ENCODE data around the gene PARVB. TPM values are rescaled to one million over a fixed set of nuclear protein-coding genes. Genes with fewer than 3 reads are reported as not detected.
A peak's percentile ranks its signal among the peaks of the same experiment; 100 is the strongest.

Gene PARVB
- total RNA-seq, 1 experiment from 2014 or later, result 33.0 TPM

DNA sequence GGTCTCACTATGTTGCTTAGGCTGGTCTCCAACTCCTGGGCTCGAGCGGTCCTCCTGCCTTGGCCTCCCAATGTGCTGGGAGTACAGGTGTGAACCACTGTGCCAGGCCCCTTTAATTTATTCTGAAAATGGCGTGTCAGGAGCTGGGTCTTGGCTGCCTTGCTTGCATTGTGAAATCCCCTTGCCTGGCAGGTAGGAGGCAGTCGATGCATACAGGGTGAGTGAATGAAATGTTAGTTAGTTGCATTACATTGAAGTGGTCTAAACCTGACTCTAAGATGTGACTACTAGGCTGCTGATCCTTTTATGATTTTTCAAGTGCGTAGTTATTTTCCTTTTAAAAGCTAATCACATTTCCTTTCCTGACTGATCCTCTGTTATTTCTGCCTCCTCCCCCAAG is 42.9 kb downstream of the PARVB start:
- no peak for DNase-seq (ENCODE audit: low read depth in 1 of 2, low spot score in 2 of 2)
- no peaks in the 10 kb centered on the region for H3K36me3 ChIP-seq
- H3K27me3 ChIP-seq (replicated peaks), result no peaks in the 10 kb centered on the region

GRCh38 chr22:44067901-44068300 is 43.8 kb downstream of the PARVB start:
- H3K36me3 ChIP-seq, result no peaks in the 10 kb centered on the region
- H3K4me1 ChIP-seq (replicated peaks), result no peaks in the 10 kb centered on the region
- no peak for DNase-seq (ENCODE audit: low read depth in 1 of 2, low spot score in 2 of 2)
- no peak overlapping the region for H3K4me3 ChIP-seq
- H3K9me3 ChIP-seq (replicated peaks), result no peaks in the 10 kb centered on the region
- H3K27ac ChIP-seq, result no peak overlapping the region
- H3K27me3 ChIP-seq (replicated peaks), result no peaks in the 10 kb centered on the region

More for the DNA sequence above, 42.9 kb downstream of the PARVB start:
- Histone ChIP-seq H3K27ac (no peak overlapping the region), H3K4me3 (no peak overlapping the region), H3K9me3 (replicated peaks) (no peaks in the 10 kb centered on the region), H3K4me1 (replicated peaks) (no peaks in the 10 kb centered on the region)

- DNase-seq (ENCODE audit: low read depth in 1 of 2, low spot score in 2 of 2), result no peak
- Histone ChIP-seq H3K36me3 (no peaks in the 10 kb centered on the region), H3K4me3 (no peak overlapping the region), H3K9me3 (replicated peaks) (no peaks in the 10 kb centered on the region), H3K4me1 (replicated peaks) (no peaks in the 10 kb centered on the region), H3K27ac (no peak overlapping the region), H3K27me3 (replicated peaks) (no peaks in the 10 kb centered on the region)
Observed at GRCh38 chr22:44068422-44069191, 44.5 kb downstream of the PARVB start.

GRCh38 chr22:44070029-44070428 is 45.9 kb downstream of the PARVB start:
- no peak overlapping the region for H3K4me3 ChIP-seq
- no peaks in the 10 kb centered on the region for H3K36me3 ChIP-seq
- no peak overlapping the region for H3K27ac ChIP-seq
- no peaks in the 10 kb centered on the region for H3K27me3 ChIP-seq (replicated peaks)
- DNase-seq (ENCODE audit: low read depth in 1 of 2, low spot score in 2 of 2), result no peak
- no peaks in the 10 kb centered on the region for H3K4me1 ChIP-seq (replicated peaks)
- no peaks in the 10 kb centered on the region for H3K9me3 ChIP-seq (replicated peaks)

- no peaks in the 10 kb centered on the region for H3K36me3 ChIP-seq
- no peak for DNase-seq (ENCODE audit: low read depth in 1 of 2, low spot score in 2 of 2)
- no peak overlapping the region for H3K27ac ChIP-seq
- no peaks in the 10 kb centered on the region for H3K4me1 ChIP-seq (replicated peaks)
- H3K4me3 ChIP-seq, result no peak overlapping the region
- H3K27me3 ChIP-seq (replicated peaks), result no peaks in the 10 kb centered on the region
- no peaks in the 10 kb centered on the region for H3K9me3 ChIP-seq (replicated peaks)
Observed at GRCh38 chr22:44071781-44072326, 47.8 kb downstream of the PARVB start.

- H3K4me1 ChIP-seq (replicated peaks), result no peaks in the 10 kb centered on the region
- DNase-seq (ENCODE audit: low read depth in 1 of 2, low spot score in 2 of 2), result no peak
- no peaks in the 10 kb centered on the region for H3K27me3 ChIP-seq (replicated peaks)
- H3K4me3 ChIP-seq, result no peak overlapping the region
- H3K27ac ChIP-seq, result no peak overlapping the region
- no peaks in the 10 kb centered on the region for H3K9me3 ChIP-seq (replicated peaks)
- no peaks in the 10 kb centered on the region for H3K36me3 ChIP-seq
Observed at GRCh38 chr22:44074337-44074984, 50.4 kb downstream of the PARVB start.

DNA sequence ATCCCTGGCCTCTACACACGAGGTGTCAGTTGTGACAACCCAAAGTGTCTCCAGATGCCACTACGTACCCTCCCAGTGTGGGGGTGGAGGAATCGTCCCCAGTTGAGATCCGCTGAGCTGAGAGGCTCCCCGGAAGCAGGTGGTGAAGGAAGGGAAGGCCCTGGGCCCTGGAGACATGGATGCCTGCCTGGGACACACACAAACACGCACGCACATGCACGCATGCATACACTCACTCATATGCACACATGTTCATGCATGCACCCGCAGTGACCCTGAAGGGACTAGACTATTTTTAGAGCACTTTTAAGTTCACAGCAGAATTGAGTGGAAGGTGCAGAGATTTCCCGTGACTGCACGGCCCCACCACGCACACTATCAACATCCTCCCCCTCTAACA is 50.9 kb downstream of the PARVB start:
- no peak overlapping the region for H3K27ac ChIP-seq
- H3K36me3 ChIP-seq, result no peaks in the 10 kb centered on the region
- DNase-seq (ENCODE audit: low read depth in 1 of 2, low spot score in 2 of 2), result no peak
- H3K4me1 ChIP-seq (replicated peaks), result no peaks in the 10 kb centered on the region
- H3K27me3 ChIP-seq (replicated peaks), result no peaks in the 10 kb centered on the region
- H3K4me3 ChIP-seq, result no peak overlapping the region
- H3K9me3 ChIP-seq (replicated peaks), result no peaks in the 10 kb centered on the region

DNA sequence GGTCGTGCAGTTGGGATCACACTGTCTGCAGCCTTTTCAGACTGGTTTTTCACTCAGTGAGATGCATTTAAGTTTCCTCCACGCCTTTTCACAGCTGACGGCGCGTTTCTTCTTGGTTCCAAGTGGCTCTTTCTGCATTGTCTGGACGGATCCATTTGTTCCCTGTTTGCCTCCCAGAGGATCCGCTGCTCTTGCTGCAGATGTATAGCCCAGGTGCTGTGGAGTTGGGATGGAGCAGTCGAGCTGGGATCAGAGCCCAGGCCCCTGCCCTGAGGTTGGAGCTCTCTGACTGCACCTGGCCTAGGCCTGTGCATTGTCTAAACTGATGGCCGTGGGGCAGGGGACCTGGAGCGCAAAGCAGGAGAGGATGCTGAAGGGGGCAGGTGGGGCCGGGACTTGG is 51.6 kb downstream of the PARVB start:
- DNase-seq (ENCODE audit: low read depth in 1 of 2, low spot score in 2 of 2), result no peak
- H3K27me3 ChIP-seq (replicated peaks), result no peaks in the 10 kb centered on the region
- no peaks in the 10 kb centered on the region for H3K36me3 ChIP-seq
- no peak overlapping the region for H3K4me3 ChIP-seq
- H3K4me1 ChIP-seq (replicated peaks), result no peaks in the 10 kb centered on the region
- H3K27ac ChIP-seq, result no peak overlapping the region
- H3K9me3 ChIP-seq (replicated peaks), result no peaks in the 10 kb centered on the region

DNA sequence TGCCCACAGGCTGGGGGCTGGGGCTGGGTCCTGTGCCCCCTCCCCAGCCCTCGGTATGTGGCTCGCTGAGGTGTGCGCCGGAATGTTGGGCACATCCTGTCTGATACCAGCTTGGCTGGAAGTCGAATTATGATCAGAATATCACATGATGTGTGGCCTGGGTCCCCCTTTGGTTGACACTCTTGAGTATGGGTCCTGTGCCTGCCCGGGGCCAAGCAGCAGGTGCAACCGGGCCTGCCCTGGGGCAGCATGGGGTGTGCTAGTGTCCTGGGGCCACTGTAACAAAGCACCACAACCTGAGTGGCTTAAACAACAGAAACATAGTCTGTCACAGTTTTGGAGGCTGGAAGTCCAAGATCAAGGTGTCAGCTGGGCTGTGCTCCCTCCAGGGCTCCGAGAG is 52.7 kb downstream of the PARVB start:
- H3K9me3 ChIP-seq (replicated peaks), result no peaks in the 10 kb centered on the region
- H3K4me3 ChIP-seq, result no peak overlapping the region
- DNase-seq (ENCODE audit: low read depth in 1 of 2, low spot score in 2 of 2), result no peak
- no peak overlapping the region for H3K27ac ChIP-seq
- no peaks in the 10 kb centered on the region for H3K27me3 ChIP-seq (replicated peaks)
- no peaks in the 10 kb centered on the region for H3K36me3 ChIP-seq
- H3K4me1 ChIP-seq (replicated peaks), result no peaks in the 10 kb centered on the region

- Histone ChIP-seq H3K36me3 (no peaks in the 10 kb centered on the region), H3K4me1 (replicated peaks) (no peaks in the 10 kb centered on the region), H3K27me3 (replicated peaks) (no peaks in the 10 kb centered on the region), H3K4me3 (no peak overlapping the region), H3K9me3 (replicated peaks) (no peaks in the 10 kb centered on the region), H3K27ac (no peak overlapping the region)
- DNase-seq (ENCODE audit: low read depth in 1 of 2, low spot score in 2 of 2), result peak; percentile 48 to 69
Observed at GRCh38 chr22:44080936-44081861, 57.1 kb downstream of the PARVB start.

GRCh38 chr22:44082801-44083200 is 58.7 kb downstream of the PARVB start:
- no peaks in the 10 kb centered on the region for H3K9me3 ChIP-seq (replicated peaks)
- no peak overlapping the region for H3K27ac ChIP-seq
- DNase-seq (ENCODE audit: low read depth in 1 of 2, low spot score in 2 of 2), result no peak
- no peaks in the 10 kb centered on the region for H3K27me3 ChIP-seq (replicated peaks)
- no peaks in the 10 kb centered on the region for H3K36me3 ChIP-seq
- no peaks in the 10 kb centered on the region for H3K4me1 ChIP-seq (replicated peaks)
- H3K4me3 ChIP-seq, result no peak overlapping the region

- H3K9me3 ChIP-seq (replicated peaks), result no peaks in the 10 kb centered on the region
- no peak overlapping the region for H3K4me3 ChIP-seq
- H3K4me1 ChIP-seq (replicated peaks), result peaks cover 9% of the 10 kb centered on the region
- H3K27me3 ChIP-seq (replicated peaks), result no peaks in the 10 kb centered on the region
- no peak overlapping the region for H3K27ac ChIP-seq
- DNase-seq (ENCODE audit: low read depth in 1 of 2, low spot score in 2 of 2), result no peak
- H3K36me3 ChIP-seq, result no peaks in the 10 kb centered on the region
Observed at GRCh38 chr22:44084044-44084772, 60.1 kb downstream of the PARVB start.

DNA sequence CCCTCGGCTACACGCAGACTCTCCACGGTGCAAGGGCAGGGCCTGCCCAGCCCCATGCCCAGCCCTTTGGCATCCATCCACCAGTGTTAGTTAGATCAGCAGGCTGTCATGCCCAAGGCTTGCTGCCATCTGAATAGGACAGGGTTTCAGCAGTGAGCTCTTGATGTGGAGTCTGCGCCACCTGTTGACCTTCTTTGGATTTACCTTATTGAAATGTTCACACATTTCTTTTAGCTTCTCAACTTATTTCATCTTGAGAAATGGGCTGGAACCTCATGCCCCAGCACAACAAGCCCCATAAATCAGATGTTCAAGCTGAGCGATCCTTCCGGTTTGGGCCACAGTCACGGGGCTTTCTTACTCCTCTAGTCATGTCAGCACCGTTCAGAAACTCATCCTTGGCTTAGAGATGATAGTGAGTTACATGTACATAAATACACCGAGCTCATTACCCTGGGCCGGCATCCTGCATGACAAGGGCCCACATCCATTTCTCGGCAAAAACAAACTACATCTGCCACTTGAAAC is 61.7 kb downstream of the PARVB start:
- no peaks in the 10 kb centered on the region for H3K27me3 ChIP-seq (replicated peaks)
- H3K4me1 ChIP-seq (replicated peaks), result peaks cover 15% of the 10 kb centered on the region
- H3K4me3 ChIP-seq, result no peak overlapping the region
- no peak overlapping the region for H3K27ac ChIP-seq
- DNase-seq (ENCODE audit: low read depth in 1 of 2, low spot score in 2 of 2), result no peak
- H3K36me3 ChIP-seq, result no peaks in the 10 kb centered on the region
- H3K9me3 ChIP-seq (replicated peaks), result no peaks in the 10 kb centered on the region

Data from SJSA1 (cell line).